GM12873 (cell line): ENCODE data around the gene CAMK4.

Experiments used
- TF ChIP-seq, protein P1 (sequence below): IDR thresholded peaks from 2 replicates; pipeline ENCODE4 v1.5.1; 2012; ENCODE audit warnings: low read depth, mild to moderate bottlenecking, moderate library complexity, low read length, control low read depth; ENCODE audit not compliant: insufficient read depth; ENCODE audit errors: missing control alignments

Gene CAMK4

DNA sequence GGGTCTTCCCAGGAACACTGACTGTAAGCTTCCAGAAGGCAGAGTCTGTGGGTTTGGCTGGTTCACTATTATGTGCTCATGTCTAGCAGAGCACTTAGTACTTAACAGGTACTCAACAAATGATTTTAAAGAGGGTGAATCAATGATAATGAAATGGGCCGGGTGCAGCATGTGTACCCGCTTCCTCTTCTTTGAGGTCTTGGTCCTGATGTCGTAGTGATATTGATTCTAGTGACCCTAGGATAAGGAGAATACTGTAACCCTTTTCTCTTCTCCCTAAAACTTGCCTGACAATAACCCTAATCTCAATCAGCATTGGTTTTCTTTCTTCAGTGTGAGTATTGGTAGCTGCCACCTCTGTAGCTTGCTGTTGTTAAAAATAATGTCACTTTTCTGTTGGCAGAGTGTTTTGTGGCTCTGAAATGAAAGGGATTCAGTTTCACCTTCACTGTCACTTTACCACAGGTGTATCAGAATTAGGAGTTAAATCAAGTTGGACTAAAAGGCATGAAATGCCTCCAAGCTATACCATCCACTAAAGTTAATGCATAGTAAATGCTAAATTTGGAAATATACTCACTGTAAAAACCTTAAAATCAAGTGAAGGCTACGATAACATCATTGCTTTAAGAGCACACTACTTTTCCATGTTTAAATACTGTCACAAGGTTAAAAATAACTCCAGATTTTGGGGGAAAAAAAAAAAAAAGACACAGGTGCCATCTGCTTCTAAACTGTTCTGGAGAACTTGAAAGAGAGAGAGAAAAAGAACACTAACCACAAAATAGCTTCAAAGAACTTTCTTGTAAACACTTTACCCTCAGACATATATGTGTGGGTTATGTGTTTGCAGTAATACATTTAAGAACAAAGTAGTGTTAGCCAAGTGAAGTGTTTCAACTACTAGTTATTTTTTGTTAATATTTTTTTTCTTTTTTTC, 6.0 kb downstream of the CAMK4 start:
- TF ChIP-seq, protein P1, sequence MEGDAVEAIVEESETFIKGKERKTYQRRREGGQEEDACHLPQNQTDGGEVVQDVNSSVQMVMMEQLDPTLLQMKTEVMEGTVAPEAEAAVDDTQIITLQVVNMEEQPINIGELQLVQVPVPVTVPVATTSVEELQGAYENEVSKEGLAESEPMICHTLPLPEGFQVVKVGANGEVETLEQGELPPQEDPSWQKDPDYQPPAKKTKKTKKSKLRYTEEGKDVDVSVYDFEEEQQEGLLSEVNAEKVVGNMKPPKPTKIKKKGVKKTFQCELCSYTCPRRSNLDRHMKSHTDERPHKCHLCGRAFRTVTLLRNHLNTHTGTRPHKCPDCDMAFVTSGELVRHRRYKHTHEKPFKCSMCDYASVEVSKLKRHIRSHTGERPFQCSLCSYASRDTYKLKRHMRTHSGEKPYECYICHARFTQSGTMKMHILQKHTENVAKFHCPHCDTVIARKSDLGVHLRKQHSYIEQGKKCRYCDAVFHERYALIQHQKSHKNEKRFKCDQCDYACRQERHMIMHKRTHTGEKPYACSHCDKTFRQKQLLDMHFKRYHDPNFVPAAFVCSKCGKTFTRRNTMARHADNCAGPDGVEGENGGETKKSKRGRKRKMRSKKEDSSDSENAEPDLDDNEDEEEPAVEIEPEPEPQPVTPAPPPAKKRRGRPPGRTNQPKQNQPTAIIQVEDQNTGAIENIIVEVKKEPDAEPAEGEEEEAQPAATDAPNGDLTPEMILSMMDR, result no peak

DNA sequence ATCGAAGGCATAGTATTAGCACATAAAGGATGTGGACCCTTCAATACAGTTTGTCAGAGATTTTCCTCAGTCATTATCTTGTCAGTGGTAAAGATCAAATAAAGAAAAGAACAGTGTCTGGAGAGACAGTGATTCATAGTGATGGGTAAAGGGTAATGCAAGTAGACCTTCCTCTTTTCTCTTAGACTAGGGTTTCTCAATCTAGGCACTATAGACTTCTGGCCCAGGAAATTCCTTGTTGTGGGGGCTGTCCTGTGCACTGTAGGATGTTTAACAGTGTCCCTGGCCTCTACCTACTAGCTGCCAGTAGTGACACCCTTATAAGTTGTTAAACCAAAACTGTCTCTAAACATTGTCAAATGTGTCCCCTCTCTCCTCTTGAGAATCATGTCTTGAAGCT, 6.9 kb downstream of the CAMK4 start:
- TF ChIP-seq, protein P1, result no peak

DNA sequence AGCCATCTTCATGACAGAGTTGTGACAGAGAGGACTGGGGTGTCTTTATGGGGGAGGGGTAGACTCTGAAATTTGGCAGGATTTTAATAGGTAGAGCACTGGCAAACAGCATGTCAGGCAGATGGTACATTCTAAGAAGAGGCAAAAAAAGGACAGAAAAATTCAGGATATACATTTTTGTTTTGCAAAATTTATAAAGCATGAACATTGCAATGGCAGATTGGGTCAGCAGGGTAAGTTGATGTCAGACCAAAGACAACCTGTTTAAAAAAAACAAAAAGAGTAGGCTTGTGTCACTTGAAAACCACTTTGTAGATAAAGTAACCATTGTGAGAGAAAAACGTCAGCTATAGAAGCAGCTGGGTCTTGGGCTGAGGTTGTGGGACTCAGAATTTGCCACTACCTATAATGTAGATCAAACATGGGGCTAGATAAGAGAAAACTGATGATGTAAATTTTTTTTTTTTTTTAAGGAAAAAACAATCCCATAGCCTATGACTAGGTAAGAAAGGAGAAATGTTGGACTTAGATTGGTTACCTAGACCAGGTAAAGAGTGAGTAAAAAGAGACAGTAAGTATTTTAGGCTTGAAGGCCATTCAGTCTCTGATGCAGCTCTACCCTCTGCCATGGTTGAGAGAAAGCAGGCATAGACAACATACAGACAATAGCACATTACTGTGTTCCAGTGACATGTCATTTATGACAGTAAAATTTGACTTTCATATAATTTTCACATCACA, 8.3 kb downstream of the CAMK4 start:
- TF ChIP-seq, protein P1, result no peak

DNA sequence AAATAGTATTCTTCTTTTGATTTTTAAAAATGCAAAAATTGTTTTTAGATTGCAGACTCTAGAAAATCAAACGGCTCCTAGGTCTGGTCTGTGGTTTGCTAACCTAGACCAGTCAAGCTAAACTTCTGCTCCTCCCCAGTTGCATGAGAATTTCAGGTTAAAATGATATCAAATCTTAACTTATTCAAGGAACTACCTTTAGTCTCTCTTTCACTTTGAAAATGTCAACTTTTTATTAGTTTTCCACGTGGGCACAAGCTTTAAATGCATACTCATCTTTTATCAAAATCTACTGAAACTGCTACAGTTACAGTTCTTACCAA, 8.8 kb downstream of the CAMK4 start:
- TF ChIP-seq, protein P1, result no peak

DNA sequence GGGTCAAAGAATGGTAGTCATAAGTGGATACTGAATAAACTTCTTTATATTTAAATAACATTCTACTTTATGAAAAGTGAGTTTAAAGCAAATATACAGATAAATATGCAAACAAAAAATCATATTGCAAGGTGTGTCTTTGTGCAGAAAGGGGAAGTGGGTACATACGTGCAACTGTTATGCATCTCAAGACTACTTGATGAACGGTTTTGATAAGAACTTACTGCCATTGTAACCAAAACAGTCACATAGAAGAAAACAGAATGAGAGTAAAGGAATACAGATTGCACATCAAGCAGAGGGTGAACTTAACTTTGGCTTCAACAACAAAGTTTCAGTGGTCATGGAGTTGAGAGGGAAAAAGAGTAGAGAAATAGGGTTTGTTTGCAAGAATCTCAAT, 9.9 kb downstream of the CAMK4 start:
- TF ChIP-seq, protein P1, result no peak

DNA sequence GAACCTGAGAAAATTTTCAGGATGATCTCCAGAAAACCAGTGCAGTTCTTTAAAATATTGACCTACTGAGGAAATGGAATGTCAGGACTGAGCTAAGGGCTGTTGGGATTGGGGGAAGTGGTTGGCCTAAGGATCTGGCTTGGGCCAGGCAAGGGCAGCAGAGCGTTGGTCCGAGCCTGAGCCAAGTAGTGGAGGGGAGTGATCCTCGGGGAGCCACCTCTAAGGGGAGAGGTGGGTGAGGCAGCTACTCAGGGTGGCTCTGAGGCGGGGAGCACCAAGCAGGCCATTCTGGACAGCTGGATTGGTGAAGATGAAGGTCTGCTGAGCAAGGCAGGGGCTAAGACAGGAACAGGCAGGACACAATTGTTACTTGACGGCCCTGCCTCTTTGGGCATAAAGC, 11.5 kb downstream of the CAMK4 start:
- TF ChIP-seq, protein P1, result no peak

DNA sequence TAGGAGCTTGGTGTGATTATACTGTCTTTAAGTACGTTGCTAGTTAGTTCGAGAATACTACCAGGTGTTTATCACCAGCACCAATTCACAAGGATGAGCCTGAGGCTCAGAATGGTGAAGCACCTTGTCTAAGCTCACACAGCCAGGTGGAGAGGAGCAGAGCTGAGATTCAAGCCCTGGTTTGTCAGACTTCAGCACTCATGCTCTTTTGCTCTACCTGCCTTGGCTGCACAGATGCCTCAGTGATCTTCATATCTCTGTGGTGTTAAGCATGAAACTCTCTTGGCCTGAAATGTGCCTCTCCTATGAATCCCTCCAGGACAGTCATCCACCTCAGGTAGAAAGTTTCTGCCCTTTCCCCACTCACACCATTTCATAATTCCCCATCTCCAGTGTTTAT, 12.2 kb downstream of the CAMK4 start:
- TF ChIP-seq, protein P1, result no peak
